Naive thymus-derived CD4-positive, alpha-beta T cell (primary cell): ENCODE data around the gene DNAI7. TPM values are rescaled to one million over a fixed set of nuclear protein-coding genes. Genes with fewer than 3 reads are reported as not detected.

Source experiments
- ATAC-seq: fragments of 150-1000 bp; cut with Tn5 transposase; 2 replicates; pipeline ENCODE4 v1.10.0; 2021; ENCODE audit warnings: mild to moderate bottlenecking, moderate library complexity
- CTCF ChIA-PET: fragments of 350-600 bp; sonication (Branson Sonifier 250); formaldehyde crosslinking; loops from one replicate; lab custom pipeline; 2021; ENCODE audit warnings: antibody characterized with exemption; lab: Charles Lee
- POLR2A ChIA-PET: fragments of 350-600 bp; sonication (Branson Sonifier 250); formaldehyde crosslinking; loops from one replicate; lab custom pipeline; 2021; ENCODE audit warnings: antibody characterized with exemption, inconsistent platforms; lab: Charles Lee
- DNase-seq, 9 donors: peaks; one replicate each; pipeline versions ENCODE4 v3.0.0 to v3.0.0-alpha.2; 2020 to 2022; ENCODE audit warnings: mixed read lengths in 1 of 9
- H3K27ac ChIP-seq: one replicate; pipeline ENCODE4 v1.7.0; 2013; ENCODE audit warnings: mild to moderate bottlenecking, low read depth, low read length, moderate library complexity
- H3K27me3 ChIP-seq, 2 donors: one replicate each; pipeline ENCODE4 v1.7.0; 2013; ENCODE audit warnings: low read length in 2 of 2, mild to moderate bottlenecking in 2 of 2, moderate library complexity in 2 of 2; ENCODE audit not compliant: control insufficient read depth in 2 of 2, insufficient read depth in 2 of 2
- H3K36me3 ChIP-seq, 3 experiments: 1 replicate in 2 of 3; 2 replicates in 1 of 3; pipeline ENCODE4 v1.7.0; 2013; ENCODE audit warnings: low read length in 3 of 3, mild to moderate bottlenecking in 3 of 3, moderate library complexity in 1 of 3; ENCODE audit not compliant: insufficient read depth in 3 of 3, control insufficient read depth in 2 of 3
- H3K4me1 ChIP-seq, 2 donors: one replicate each; pipeline ENCODE4 v1.7.0; 2013; ENCODE audit warnings: low read length in 2 of 2, mild to moderate bottlenecking in 2 of 2, moderate library complexity in 1 of 2; ENCODE audit not compliant: control insufficient read depth in 2 of 2, insufficient read depth in 2 of 2
- H3K4me3 ChIP-seq: 2 replicates; pipeline ENCODE4 v1.7.0; 2013; ENCODE audit warnings: mild to moderate bottlenecking, low read length
- H3K9me3 ChIP-seq, 3 experiments: 1 replicate in 2 of 3; 2 replicates in 1 of 3; pipeline ENCODE4 v1.7.0; 2013; ENCODE audit warnings: low read length in 3 of 3; ENCODE audit not compliant: control insufficient read depth in 2 of 3
- H3K27ac Mint-ChIP-seq, 9 donors: one replicate each; pipeline ENCODE4 v1.8.0; 2020 to 2022; ENCODE audit warnings: mixed read lengths in 9 of 9, mild to moderate bottlenecking in 8 of 9, moderate library complexity in 5 of 9, inconsistent platforms in 2 of 9
- H3K27me3 Mint-ChIP-seq, 5 donors: one replicate each; pipeline ENCODE4 v1.8.0; 2021 to 2022; ENCODE audit warnings: mixed read lengths in 5 of 5, mild to moderate bottlenecking in 1 of 5
- H3K36me3 Mint-ChIP-seq, 5 donors: one replicate each; pipeline ENCODE4 v1.8.0; 2020 to 2022; ENCODE audit warnings: mixed read lengths in 5 of 5, mild to moderate bottlenecking in 3 of 5, inconsistent platforms in 1 of 5
- H3K4me1 Mint-ChIP-seq, 7 donors: one replicate each; pipeline ENCODE4 v1.8.0; 2020 to 2022; ENCODE audit warnings: mixed read lengths in 7 of 7, mild to moderate bottlenecking in 3 of 7, inconsistent platforms in 1 of 7
- H3K4me3 Mint-ChIP-seq, 10 donors: one replicate each; pipeline ENCODE4 v1.8.0; 2020 to 2022; ENCODE audit warnings: mild to moderate bottlenecking in 10 of 10, mixed read lengths in 10 of 10, moderate library complexity in 6 of 10, inconsistent platforms in 2 of 10
- H3K9me3 Mint-ChIP-seq, 11 donors: one replicate each; pipeline ENCODE4 v1.8.0; 2020 to 2022; ENCODE audit warnings: mixed read lengths in 11 of 11, mild to moderate bottlenecking in 4 of 11, inconsistent platforms in 1 of 11, moderate library complexity in 1 of 11
- intact Hi-C, 2 donors: fragments of 100-400 bp; cut with micrococcal nuclease; formaldehyde crosslinking; loops; one replicate each; pipeline ENCODE4 v1.15.1; 2023
- polyA plus RNA-seq, 2 donors: library from polyadenylated mRNA; unstranded; fragments of 300-500 nt; fragmentation: Illumina TruSeq; gene quantifications; one replicate each; pipeline ENCODE4 v1.2.3, GENCODE V29; 2021
- total RNA-seq, 6 experiments: library from RNA in 5 of 6; stranded (reverse) in 5 of 6; gene quantifications; 1 replicate in 5 of 6; 2 replicates in 1 of 6; pipeline ENCODE4 v1.2.3 and lab custom pipeline; 2021 to 2026

The DNAI7 gene, protein sequence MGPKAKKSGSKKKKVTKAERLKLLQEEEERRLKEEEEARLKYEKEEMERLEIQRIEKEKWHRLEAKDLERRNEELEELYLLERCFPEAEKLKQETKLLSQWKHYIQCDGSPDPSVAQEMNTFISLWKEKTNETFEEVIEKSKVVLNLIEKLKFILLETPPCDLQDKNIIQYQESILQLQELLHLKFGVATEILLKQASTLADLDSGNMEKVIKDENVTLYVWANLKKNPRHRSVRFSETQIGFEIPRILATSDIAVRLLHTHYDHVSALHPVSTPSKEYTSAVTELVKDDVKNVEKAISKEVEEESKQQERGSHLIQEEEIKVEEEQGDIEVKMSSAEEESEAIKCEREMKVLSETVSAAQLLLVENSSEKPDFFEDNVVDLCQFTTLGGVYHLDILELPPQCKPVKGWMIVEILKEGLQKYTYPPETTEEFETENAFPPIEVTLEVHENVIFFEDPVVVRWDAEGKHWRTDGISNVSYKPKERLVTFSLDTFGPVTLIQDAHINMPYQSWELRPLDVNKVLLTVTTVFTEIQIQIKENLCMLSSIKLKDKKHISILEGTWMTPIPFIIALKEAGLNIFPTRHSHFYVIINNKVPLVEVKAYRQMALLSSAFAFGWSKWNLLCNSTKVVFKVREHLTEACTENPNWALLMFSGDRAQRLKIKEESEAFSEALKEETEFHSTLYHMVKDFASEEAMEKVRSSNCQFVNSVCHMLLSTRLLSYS
- under 1 TPM in 4 of 5 experiments, not detected in 1; 0.34 to 0.72 (median 0.50) TPM for total RNA-seq
- polyA plus RNA-seq: under 1 TPM in 1 of 2 donors, not detected in 1; 0.48 TPM
- 4.4 reads per million, percentile 22 among the genes with 10 or more reads in this experiment for total RNA-seq (lab: John Stamatoyannopoulos, UW)

- H3K36me3 Mint-ChIP-seq: peaks cover 0 to 9% (median 8%) of the 10 kb centered on the region in 5 donors
- peak within 1 kb of the TSS; percentile 97 to 100 (median 99) for H3K27ac Mint-ChIP-seq
- Histone ChIP-seq H3K4me1 (peaks cover 7 to 8% of the 10 kb centered on the region in 2 donors), H3K4me3 (peak within 1 kb of the TSS; percentile 90), H3K27me3 (no peaks in the 10 kb centered on the region), H3K36me3 (peaks cover 0 to 4% (median 0%) of the 10 kb centered on the region in 3 experiments), H3K9me3 (no peaks in the 10 kb centered on the region), H3K27ac (peak within 1 kb of the TSS; percentile 92)
- DNase-seq (peak; percentile 93 to 98 (median 96)), ATAC-seq (peak; percentile 99)
- ChIA-PET POLR2A (interaction anchor here (0.6 to 1.6 kb wide), 15 partner anchors 7 to 1748 kb away, joined by 3 to 9 read pairs (median 3); partner anchors contain the start of gene KRAS), CTCF (interaction anchor here (0.6 to 1.4 kb wide), 5 partner anchors 9 to 192 kb away, joined by 3 to 7 read pairs (median 3); no protein-coding TSS in a partner anchor)
- peaks cover 0 to 3% (median 0%) of the 10 kb centered on the region in 5 donors for H3K27me3 Mint-ChIP-seq
- H3K9me3 Mint-ChIP-seq: peaks cover 0 to 2% (median 0%) of the 10 kb centered on the region in 11 donors
- peaks cover 14 to 59% (median 47%) of the 10 kb centered on the region in 7 donors for H3K4me1 Mint-ChIP-seq
- peak within 1 kb of the TSS; percentile 89 to 100 (median 99) for H3K4me3 Mint-ChIP-seq
- intact Hi-C loops: loop anchor here (1.0 to 10.0 kb wide), 12 partner anchors 8 to 1827 kb away; partner anchors contain the start of genes KRAS (in 2 of the 2), FGFR1OP2 (in 1 of the 2), INTS13 (in 1 of the 2) and MED21 (in 1 of the 2)
Measured at GRCh38 chr12:25195056-25195971, at the start of gene DNAI7, which contains the start of gene ETFRF1. TSS of gene DNAI7 (minus strand) at chr12:25195160. CDS start at chr12:25195078, 82 bp downstream. TSS of gene ETFRF1 (plus strand) at chr12:25195237. CDS start at chr12:25203957, 8,720 bp downstream.

DNA sequence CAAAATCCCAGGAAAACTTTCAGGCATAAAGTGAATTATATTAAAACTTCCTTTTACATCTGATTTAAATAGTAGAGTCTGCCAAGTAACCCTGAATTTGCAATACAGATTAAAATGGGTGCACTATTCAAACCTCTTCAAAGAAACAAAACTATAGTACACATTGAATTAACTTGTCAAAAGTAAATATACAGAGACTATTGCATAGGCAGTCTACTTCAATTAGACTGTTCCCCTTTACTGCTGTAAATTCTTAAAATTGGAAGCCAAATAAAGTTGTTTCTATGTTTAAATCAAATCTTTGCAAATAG is 48.7 kb upstream of the DNAI7 start:
- no peak for DNase-seq
- Mint-ChIP-seq H3K9me3 (peaks cover 0 to 3% (median 0%) of the 10 kb centered on the region in 11 donors), H3K4me1 (peaks cover 17 to 74% (median 51%) of the 10 kb centered on the region in 7 donors), H3K27ac (peak overlapping the region in 6 of 9 donors; percentile 18 to 79 (median 50)), H3K27me3 (no peaks in the 10 kb centered on the region), H3K4me3 (no peak overlapping the region), H3K36me3 (peaks cover 4 to 25% (median 18%) of the 10 kb centered on the region in 5 donors)
- intact Hi-C loops: loop anchor here (5.0 to 10.0 kb wide), 2 partner anchors 86 to 781 kb away; no protein-coding TSS in a partner anchor
- Histone ChIP-seq H3K4me1 (peaks cover 10% of the 10 kb centered on the region in 2 donors), H3K4me3 (no peak overlapping the region), H3K9me3 (no peaks in the 10 kb centered on the region), H3K27me3 (no peaks in the 10 kb centered on the region), H3K27ac (no peak overlapping the region), H3K36me3 (peaks cover 0 to 3% (median 3%) of the 10 kb centered on the region in 3 experiments)
- POLR2A ChIA-PET: interaction anchor here (0.6 kb wide), 1 partner anchor 79 kb away, joined by 3 read pairs; no protein-coding TSS in a partner anchor
- CTCF ChIA-PET: no interaction called here
- ATAC-seq: no peak

DNA sequence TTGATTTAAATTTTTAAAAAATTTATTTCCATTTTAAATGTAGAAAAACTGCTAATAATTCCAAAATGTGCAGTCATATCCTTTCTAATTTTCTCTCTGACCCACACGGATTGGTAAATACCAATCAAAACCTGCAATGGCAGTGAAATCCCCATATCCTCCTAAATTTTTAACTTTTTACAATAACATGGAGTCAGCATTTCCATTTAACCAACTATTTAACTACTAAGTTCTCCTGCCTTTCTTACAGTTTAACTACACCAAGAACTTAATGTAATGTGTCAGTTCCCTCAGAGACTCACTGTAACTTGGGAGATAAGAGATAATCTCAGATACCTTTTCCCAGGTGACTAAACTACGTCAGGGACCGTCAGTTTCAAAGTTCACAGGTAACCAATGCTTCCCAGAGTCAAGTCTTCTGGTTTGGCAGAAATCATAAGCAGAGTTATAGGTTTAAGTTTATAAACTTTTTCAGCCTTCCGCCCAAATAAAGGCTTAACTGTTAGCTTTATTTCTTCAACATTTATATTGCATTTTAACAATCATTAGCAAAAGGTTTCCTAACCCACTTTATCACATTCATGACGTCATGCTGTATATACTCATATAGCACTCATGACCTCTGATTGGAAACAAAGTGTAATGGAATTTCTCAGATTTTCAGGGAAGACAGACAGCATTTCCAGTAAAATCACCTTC is 48.2 kb upstream of the DNAI7 start:
- H3K27me3 Mint-ChIP-seq: no peaks in the 10 kb centered on the region
- no peak overlapping the region for H3K4me3 Mint-ChIP-seq
- Histone ChIP-seq H3K9me3 (no peaks in the 10 kb centered on the region), H3K27ac (no peak overlapping the region), H3K27me3 (no peaks in the 10 kb centered on the region), H3K4me1 (peaks cover 10% of the 10 kb centered on the region in 2 donors), H3K36me3 (peaks cover 0 to 3% (median 3%) of the 10 kb centered on the region in 3 experiments), H3K4me3 (no peak overlapping the region)
- intact Hi-C loops: loop anchor here (5.0 to 10.0 kb wide), 2 partner anchors 86 to 782 kb away; no protein-coding TSS in a partner anchor
- ChIA-PET POLR2A (interaction anchor here (0.6 to 3.1 kb wide), 5 partner anchors 8 to 133 kb away, joined by 3 to 23 read pairs (median 3); partner anchors contain the start of gene KRAS), CTCF (interaction anchor here (1.0 kb wide), 1 partner anchor 65 kb away, joined by 3 read pairs; no protein-coding TSS in a partner anchor)
- peaks cover 0 to 3% (median 0%) of the 10 kb centered on the region in 11 donors for H3K9me3 Mint-ChIP-seq
- H3K4me1 Mint-ChIP-seq: peaks cover 13 to 72% (median 51%) of the 10 kb centered on the region in 7 donors
- H3K27ac Mint-ChIP-seq: peak overlapping the region in 8 of 9 donors; percentile 25 to 79 (median 52)
- ATAC-seq (no peak), DNase-seq (no peak)
- H3K36me3 Mint-ChIP-seq: peaks cover 4 to 25% (median 21%) of the 10 kb centered on the region in 5 donors

DNA sequence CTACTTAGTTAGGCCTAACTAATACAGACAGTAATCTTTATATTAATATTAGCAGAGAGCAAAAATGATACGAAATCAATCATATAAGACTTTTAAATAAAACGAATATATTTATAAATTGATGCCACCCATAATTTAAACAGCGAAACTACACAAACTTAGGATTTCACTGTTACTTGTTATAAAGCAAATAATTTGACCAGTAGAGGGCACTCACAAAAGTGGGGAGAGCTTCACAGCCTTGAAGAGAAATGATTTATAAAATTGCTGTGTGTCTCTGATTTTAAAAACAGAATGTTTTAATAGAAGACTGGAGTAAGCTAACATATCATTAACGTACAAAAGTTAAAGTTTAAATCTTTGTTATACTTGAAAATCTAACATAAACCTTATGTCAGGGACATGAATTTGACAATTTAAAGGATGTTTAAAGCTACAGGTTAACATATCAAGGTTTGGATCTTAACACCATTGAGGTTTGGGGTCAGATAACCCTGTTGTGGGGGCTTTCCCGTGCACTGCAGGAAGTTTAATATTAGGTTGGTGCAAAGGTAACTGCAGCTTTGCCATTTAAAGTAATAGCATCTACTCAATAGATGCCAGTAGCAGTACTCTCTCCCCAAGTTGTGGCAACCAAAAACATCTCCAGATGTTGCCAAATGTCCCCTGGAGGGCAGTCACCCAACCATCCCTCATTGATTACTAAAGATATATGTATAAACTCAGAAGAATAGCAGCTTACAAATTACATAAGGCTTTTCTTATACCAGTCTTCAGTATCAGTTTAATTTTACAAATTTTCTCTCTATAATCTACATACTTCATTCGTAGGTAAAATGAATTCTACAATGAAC is 46.4 kb upstream of the DNAI7 start:
- intact Hi-C loops: loop anchor here (1.0 to 10.0 kb wide), 9 partner anchors 8 to 783 kb away; partner anchors contain the start of genes DNAI7 (in 1 of the 2), ETFRF1 (in 1 of the 2) and KRAS (in 1 of the 2)
- no peak overlapping the region for H3K4me3 ChIP-seq
- peak; percentile 89 for ATAC-seq
- Mint-ChIP-seq H3K4me3 (peak overlapping the region in 1 of 10 donors; percentile 21), H3K36me3 (peaks cover 11 to 35% (median 26%) of the 10 kb centered on the region in 5 donors), H3K27me3 (no peaks in the 10 kb centered on the region), H3K27ac (peak overlapping the region in 6 of 9 donors; percentile 44 to 84 (median 65)), H3K9me3 (no peaks in the 10 kb centered on the region), H3K4me1 (peaks cover 17 to 79% (median 53%) of the 10 kb centered on the region in 7 donors)
- ChIA-PET CTCF (interaction anchor here (0.6 to 1.9 kb wide), 17 partner anchors 10 to 250 kb away, joined by 3 to 13 read pairs (median 3); partner anchors contain the start of genes DNAI7, ETFRF1 and KRAS), POLR2A (interaction anchor here (0.5 to 3.1 kb wide), 19 partner anchors 8 to 189 kb away, joined by 3 to 23 read pairs (median 4); partner anchors contain the start of genes DNAI7, ETFRF1 and KRAS)
- peak overlapping the region; percentile 20 for H3K27ac ChIP-seq
- H3K27me3 ChIP-seq: no peaks in the 10 kb centered on the region
- no peaks in the 10 kb centered on the region for H3K9me3 ChIP-seq
- peak in 7 of 9 donors; percentile 48 to 71 (median 64) for DNase-seq
- peaks cover 3 to 9% (median 3%) of the 10 kb centered on the region in 3 experiments for H3K36me3 ChIP-seq
- H3K4me1 ChIP-seq: peaks cover 10% of the 10 kb centered on the region in 2 donors
